ENCODE data around the gene CA4.

Gene CA4

GRCh38 chr17:60146206-60146605 lies 3.6 kb upstream of the CA4 start:
- DNase-seq (ENCODE audit: extremely low read depth, low read depth): no peak
- no peak for TF ChIP-seq CTCF (IDR thresholded peaks at IDR 0.05; ENCODE audit: low read depth, low read length)

GRCh38 chr17:60147553-60148223 lies 2.1 kb upstream of the CA4 start:
- no peak for TF ChIP-seq CTCF (IDR thresholded peaks at IDR 0.05; ENCODE audit: low read depth, low read length)
- DNase-seq (ENCODE audit: extremely low read depth, low read depth): no peak

- TF ChIP-seq CTCF (IDR thresholded peaks at IDR 0.05; ENCODE audit: low read depth, low read length): no peak
- DNase-seq (ENCODE audit: extremely low read depth, low read depth): no peak
Observed at GRCh38 chr17:60148373-60148772, 1.4 kb upstream of the CA4 start.

GRCh38 chr17:60151355-60151754 lies 1.6 kb downstream of the CA4 start:
- DNase-seq (ENCODE audit: extremely low read depth, low read depth): no peak

GRCh38 chr17:60153606-60154390 lies 4.0 kb downstream of the CA4 start:
- DNase-seq (ENCODE audit: extremely low read depth, low read depth): no peak
- TF ChIP-seq CTCF (IDR thresholded peaks at IDR 0.05; ENCODE audit: low read depth, low read length): no peak

More at GRCh38 chr17:60151355-60151754, 1.6 kb downstream of the CA4 start:
- no peak for TF ChIP-seq CTCF (IDR thresholded peaks at IDR 0.05; ENCODE audit: low read depth, low read length)

- no peak for TF ChIP-seq CTCF (IDR thresholded peaks at IDR 0.05; ENCODE audit: low read depth, low read length)
- DNase-seq (ENCODE audit: extremely low read depth, low read depth): no peak
Observed at GRCh38 chr17:60154616-60155426, 5.0 kb downstream of the CA4 start.

Measured in AG09319 (cell line).